ENCODE measurements around the gene PPARA. TPM values are rescaled to one million over a fixed set of nuclear protein-coding genes. Genes with fewer than 3 reads are reported as not detected.

Gene PPARA
- total RNA-seq (2021; ENCODE audit: unreplicated experiment) (14.5 TPM), Bru-seq, nascent RNA (percentile 50 among the genes with signal in this experiment), BruChase-seq, experiment 1, labeled RNA remaining after a 6-hour chase (percentile 63 among the genes with signal in this experiment), BruChase-seq, experiment 2, labeled RNA remaining after a 2-hour chase (percentile 56 among the genes with signal in this experiment)
- polyA plus RNA-seq (2012), result 4.8 and 5.6 TPM in 2 replicates
- long read RNA-seq, partial matches to known transcripts, result 0 of 13 reads
- long read RNA-seq, other reads (novel, unspliced or antisense), result 12 of 13 reads

GRCh38 chr22:46150034-46150654 lies at the start of gene PPARA:
Gene PPARA, plus strand, starts transcription at chr22:46150526. Its CDS starts 47,858 bp downstream, at chr22:46198384.
- Histone ChIP-seq H4K20me1 (ENCODE audit: insufficient read depth) (no peaks in the 10 kb centered on the region), H3K9me3 (ENCODE audit: control insufficient read depth in 1 of 2, insufficient read depth in 1 of 2, low read depth in 1 of 2, low read length in 2 of 2) (no peaks in the 10 kb centered on the region), H3K27me3 (ENCODE audit: insufficient read depth, low read length) (no peaks in the 10 kb centered on the region), H3K4me3 (replicated peaks in 1 of 2; ENCODE audit: low read depth in 1 of 2, low read length in 2 of 2) (peak within 1 kb of the TSS; percentile 63 to 64), H3K27ac (ENCODE audit: low read depth, low read length) (peak within 1 kb of the TSS; percentile 52; the same call in 1 of the 2 replicates), H3K79me2 (ENCODE audit: insufficient read depth, low read length) (no peaks in the 10 kb centered on the region), H3K4me2 (ENCODE audit: low read length) (peak within 1 kb of the TSS; percentile 92), H3K36me3 (ENCODE audit: control insufficient read depth in 1 of 2, insufficient read depth in 2 of 2, low read length in 2 of 2) (0 out of 4 replicates have a peak, but pooled peaks cover 0 to 2% of the 10 kb centered on the region in 2 experiments), H2AFZ (ENCODE audit: low read depth, low read length, poor library complexity, severe bottlenecking) (no peak within 1 kb of the TSS), H3K9me2 (ENCODE audit: insufficient read depth) (no peaks in the 10 kb centered on the region), H3K9ac (ENCODE audit: low read length) (peak within 1 kb of the TSS; percentile 54), H3K4me1 (ENCODE audit: control insufficient read depth in 1 of 2, insufficient read depth in 2 of 2, low read length in 2 of 2) (peaks cover 7 to 20% of the 10 kb centered on the region in 2 experiments; a peak in 3 of 4 replicates)
- CTCF ChIA-PET, result no interaction called here
- BruUV-seq (replicated peaks), result no TSS peak
- RAD21 ChIA-PET (ENCODE audit: low non-redundant PET in 1 of 2, low total read pairs in 2 of 2, uncharacterized antibody in 2 of 2, unreplicated experiment in 2 of 2), result interaction anchor here in 1 of 2 experiments (0.6 kb wide), 1 partner anchor 88 kb away, joined by 3 read pairs; no protein-coding TSS in a partner anchor
- intact Hi-C loops (cut with micrococcal nuclease), result loop anchor here (10.0 kb wide), 1 partner anchor 95 kb away; no protein-coding TSS in a partner anchor
- DNase-seq (ENCODE audit: low read depth, low spot score), result peak; percentile 22
- TF ChIP-seq POLR2AphosphoS5 (IDR thresholded peaks at IDR 0.05; ENCODE audit: low read depth, low read length) (peak; percentile 34; the same call in 1 of the 2 replicates), FOSL1 (IDR thresholded peaks at IDR 0.05; ENCODE audit: low read depth) (no peak), EGR1 (IDR thresholded peaks at IDR 0.05; ENCODE audit: low read depth) (no peak), TCF7L2 (IDR thresholded peaks at IDR 0.05; ENCODE audit: borderline replicate concordance, extremely low read depth, insufficient read depth, insufficient read length) (no peak), YY1 (IDR thresholded peaks at IDR 0.05; ENCODE audit: extremely low read depth, insufficient replicate concordance, low read depth, low read length) (no peak), RAD21 (IDR thresholded peaks at IDR 0.05; ENCODE audit: low read depth) (no peak), CTCF (IDR thresholded peaks at IDR 0.05 in 2 of 3, conservative IDR thresholded peaks at IDR 0.05 in 1 of 3; ENCODE audit: borderline replicate concordance in 1 of 3, insufficient read depth in 1 of 3, low read depth in 2 of 3, low read length in 2 of 3) (no peak), MAX (IDR thresholded peaks at IDR 0.05) (no peak), CBX3 (IDR thresholded peaks at IDR 0.05; ENCODE audit: low read depth) (no peak), EZH2 (IDR thresholded peaks at IDR 0.05) (no peak), POLR2A (IDR thresholded peaks at IDR 0.05; ENCODE audit: borderline replicate concordance, extremely low read depth, insufficient read depth, insufficient read length) (peak; percentile 0), ZFX (IDR thresholded peaks at IDR 0.05) (no peak), CEBPB (IDR thresholded peaks at IDR 0.05; ENCODE audit: low read depth) (no peak), SIN3A (IDR thresholded peaks at IDR 0.05; ENCODE audit: low read depth) (no peak), REST (IDR thresholded peaks at IDR 0.05; ENCODE audit: low read depth) (no peak), EZH2phosphoT487 (IDR thresholded peaks at IDR 0.05; ENCODE audit: borderline replicate concordance) (no peak), ELF1 (IDR thresholded peaks at IDR 0.05; ENCODE audit: borderline replicate concordance, low read depth) (no peak), ZBTB33 (IDR thresholded peaks at IDR 0.05; ENCODE audit: extremely low read depth, insufficient replicate concordance, low read length) (no peak)
- POLR2A ChIA-PET, result no interaction called here
- peak; percentile 93 for ATAC-seq
